HepG2 (cell line): ENCODE results near the gene UTS2R. TPM values are rescaled to one million over a fixed set of nuclear protein-coding genes. Genes with fewer than 3 reads are reported as not detected.

Experiments
- ATAC-seq: fragments of 200-7000 bp; cut with Tn5 transposase; 3 replicates; pipeline ENCODE4 v1.9.1; 2020; ENCODE audit warnings: mild to moderate bottlenecking, moderate library complexity
- BruUV-seq: library from RNA; stranded (reverse); fragments of 400-500 nt; replicated peaks from 2 replicates; lab custom pipeline; 2021; lab: Mats Ljungman, UMichigan
- CTCF ChIA-PET: fragments of 300-600 bp; formaldehyde crosslinking; extraction: SDS; loops from one replicate; lab custom pipeline; 2021; ENCODE audit warnings: low total read pairs, inconsistent platforms, low intra/inter-chr PET ratio; lab: Yijun Ruan, JAX
- POLR2A ChIA-PET: fragments of 350-600 bp; sonication (Branson Sonifier 250); formaldehyde crosslinking; loops from one replicate; lab custom pipeline; 2020; ENCODE audit warnings: antibody characterized with exemption, inconsistent platforms; lab: Yijun Ruan, JAX
- DNase-seq: peaks from one replicate; pipeline ENCODE4 v3.0.0-alpha.2; 2015; ENCODE audit warnings: low spot score
- FAIRE-seq: peaks from 3 replicates; lab custom pipeline; 2011; peaks lifted over from hg19 to GRCh38; lab: Jason Lieb, UNC
- H2AFZ ChIP-seq: one replicate; pipeline ENCODE4 v1.6.1; 2011; ENCODE audit warnings: low read length, inconsistent platforms
- H3K27ac ChIP-seq: fragments of 300-600 bp; 3 replicates; pipeline ENCODE4 v1.8.0; 2011; ENCODE audit warnings: mixed run types, mild to moderate bottlenecking, mixed read lengths, low read length, inconsistent platforms; ENCODE audit not compliant: insufficient read depth; ENCODE audit errors: extremely low read length
- H3K27me3 ChIP-seq, 2 experiments: fragments of 200-600 bp in 1 of 2; 2 replicates in 1 of 2; 3 replicates in 1 of 2; pipeline versions ENCODE4 v1.6.0 to v1.8.0; 2011; ENCODE audit warnings: low read length in 2 of 2, mild to moderate bottlenecking in 2 of 2, moderate library complexity in 2 of 2, inconsistent platforms in 1 of 2; ENCODE audit not compliant: insufficient read depth in 2 of 2, control insufficient read depth in 1 of 2
- H3K36me3 ChIP-seq, 2 experiments: fragments of 200-600 bp in 1 of 2; replicated peaks in 1 of 2; 2 replicates in 1 of 2; 3 replicates in 1 of 2; pipeline versions ENCODE4 v1.5.1 to v1.8.0; 2011; ENCODE audit warnings: low read length in 2 of 2, inconsistent platforms in 1 of 2; ENCODE audit not compliant: insufficient read depth in 2 of 2, control insufficient read depth in 1 of 2
- H3K4me1 ChIP-seq: 2 replicates; pipeline ENCODE4 v1.5.1; 2012; ENCODE audit warnings: low read length, inconsistent platforms; ENCODE audit not compliant: insufficient read depth
- H3K4me2 ChIP-seq: 2 replicates; pipeline ENCODE4 v1.6.0; 2011; ENCODE audit warnings: low read depth, low read length, inconsistent platforms
- H3K4me3 ChIP-seq, 3 experiments: fragments of 200-600 bp in 1 of 3; sonication (generic), shearing (Covaris generic) in 1 of 3; replicated peaks in 1 of 3; 2 replicates each; pipeline ENCODE4 v1.5.1; 2011 to 2016; ENCODE audit warnings: low read length in 3 of 3, inconsistent platforms in 2 of 3, low read depth in 2 of 3, mild to moderate bottlenecking in 2 of 3, control low read depth in 1 of 3, mixed read lengths in 1 of 3; ENCODE audit not compliant: insufficient read depth in 1 of 3
- H3K79me2 ChIP-seq: one replicate; pipeline ENCODE4 v1.6.1; 2011; ENCODE audit warnings: low read length, inconsistent platforms; ENCODE audit not compliant: insufficient read depth
- H3K9ac ChIP-seq: 2 replicates; pipeline ENCODE4 v1.6.0; 2011; ENCODE audit warnings: mild to moderate bottlenecking, low read depth, low read length, inconsistent platforms; ENCODE audit not compliant: insufficient read depth
- H3K9me3 ChIP-seq: 2 replicates; pipeline ENCODE4 v1.5.1; 2012; ENCODE audit warnings: mild to moderate bottlenecking, low read length
- H4K20me1 ChIP-seq: 2 replicates; pipeline ENCODE4 v1.6.0; 2011; ENCODE audit warnings: inconsistent platforms, mild to moderate bottlenecking, low read length, moderate library complexity; ENCODE audit not compliant: insufficient read depth
- ARNT2 ChIP-seq: sonication (generic); formaldehyde crosslinking; IDR thresholded peaks from 2 replicates; pipeline ENCODE4 v1.8.0; 2022; ENCODE audit warnings: mild to moderate bottlenecking, low read depth, missing genetic modification reagents, moderate library complexity
- HMGA1 ChIP-seq: sonication (generic); formaldehyde crosslinking; conservative IDR thresholded peaks from 2 replicates; pipeline ENCODE4 v1.4.0; 2020; ENCODE audit warnings: missing genetic modification reagents
- MIER2 ChIP-seq: IDR thresholded peaks from 2 replicates; pipeline ENCODE4 v1.6.1; 2016; ENCODE audit warnings: missing biosample characterization, missing genetic modification reagents
- POLR2A ChIP-seq, 2 experiments: IDR thresholded peaks; 2 replicates each; pipeline ENCODE4 v1.6.1; 2011; ENCODE audit warnings: low read depth in 2 of 2, low read length in 2 of 2, mild to moderate bottlenecking in 1 of 2, moderate library complexity in 1 of 2; ENCODE audit not compliant: insufficient read depth in 1 of 2
- POLR2AphosphoS5 ChIP-seq: IDR thresholded peaks from 2 replicates; pipeline ENCODE4 v1.6.1; 2012; ENCODE audit warnings: low read depth, low read length
- RCOR2 ChIP-seq: IDR thresholded peaks from 2 replicates; pipeline ENCODE4 v1.6.1; 2016; ENCODE audit warnings: missing biosample characterization, missing genetic modification reagents
- REXO4 ChIP-seq: sonication (generic); formaldehyde crosslinking; IDR thresholded peaks from 2 replicates; pipeline ENCODE4 v1.8.0; 2022; ENCODE audit warnings: missing genetic modification reagents, mild to moderate bottlenecking, borderline replicate concordance
- ZNF7 ChIP-seq: IDR thresholded peaks from 2 replicates; pipeline ENCODE4 v1.6.1; 2016; ENCODE audit warnings: missing biosample characterization, missing genetic modification reagents
- WGBS: methylation state at CpG from one replicate; pipeline ENCODE4 v1.1.6; 2017; ENCODE audit warnings: low lambda C conversion rate; 5-methylcytosine and 5-hydroxymethylcytosine counted together
- in situ Hi-C: cut with HindIII; loops from 2 replicates; pipeline ENCODE4 v1.10.0; 2017; ENCODE audit warnings: low pct_unique_long_range_greater_than_20kb; ENCODE audit not compliant: extremely low pct_ligation_motif_present
- intact Hi-C: fragments of 100-400 bp; cut with micrococcal nuclease; formaldehyde crosslinking; loops from one replicate; pipeline ENCODE4 v1.10.0; 2022; ENCODE audit not compliant: unreplicated experiment
- polyA plus RNA-seq, 8 experiments: library from polyadenylated mRNA; depleted of rRNA in 3 of 8; stranded (reverse) in 7 of 8; unstranded in 1 of 8; fragments of >200 nt; fragmentation: Illumina TruSeq in 4 of 8; extraction: Trizol in 4 of 8; gene quantifications; 2 replicates each; pipeline versions ENCODE4 v1.2.1 to v1.2.3, GENCODE V29; 2011 to 2016; ENCODE audit warnings: low read depth in 4 of 8, missing spikeins in 1 of 8, mixed read lengths in 1 of 8; ENCODE audit not compliant: insufficient read depth in 1 of 8
- total RNA-seq, 5 experiments: library from RNA; depleted of rRNA; stranded (reverse); fragments of >200 nt; fragmentation: Illumina TruSeq; extraction: Trizol; gene quantifications; 2 replicates each; pipeline ENCODE4 v1.2.3, GENCODE V29; 2016; ENCODE audit warnings: low read depth in 1 of 5

Gene UTS2R
- total and polyA plus RNA-seq, 2 of the 13 experiments (the other 11 are each of a cell fraction or from before 2014, with no cell fraction given) = 0.13 to 0.15 TPM

DNA sequence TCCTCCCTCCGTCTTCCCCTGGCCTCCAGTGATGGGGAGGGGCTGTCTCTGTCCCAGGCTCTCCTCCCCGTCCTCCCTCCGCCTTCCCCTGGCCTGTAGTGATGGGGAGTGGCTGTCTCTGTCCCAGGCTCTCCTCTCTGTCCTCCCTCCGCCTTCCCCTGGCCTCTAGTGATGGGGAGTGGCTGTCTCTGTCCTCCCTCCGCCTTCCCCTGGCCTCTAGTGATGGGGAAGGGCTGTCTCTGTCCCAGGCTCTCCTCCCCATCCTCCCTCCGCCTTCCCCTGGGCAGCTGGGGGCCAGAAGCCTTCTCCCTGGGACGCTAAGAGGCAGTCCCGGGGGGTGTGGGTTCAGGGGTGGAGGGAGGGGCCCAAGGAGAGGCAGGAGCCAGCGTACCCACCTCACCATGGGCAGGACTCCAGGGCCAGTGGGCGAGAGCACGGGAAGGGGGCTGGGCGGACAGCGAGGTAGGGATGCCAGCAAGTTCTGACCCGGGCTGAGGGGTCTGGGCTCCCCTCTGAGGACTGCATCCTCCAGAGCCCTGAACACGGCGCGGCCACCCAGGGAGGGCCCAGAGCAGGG is 14.8 kb downstream of the UTS2R start:
- 48% methylated on average over 14 of the region's 17 CpGs for WGBS
- CTCF ChIA-PET = no interaction called here
- no peak overlapping the region for H3K27ac ChIP-seq
- no peak for TF ChIP-seq RCOR2 (CRISPR knock-in tag)
- no peak for TF ChIP-seq ARNT2 (CRISPR knock-in tag)
- no peak for TF ChIP-seq POLR2A (IDR thresholded peaks at IDR 0.05; ENCODE audit: insufficient read depth in 1 of 2, low read depth in 2 of 2, low read length in 2 of 2)
- TF ChIP-seq HMGA1 (CRISPR knock-in tag) = no peak
- TF ChIP-seq POLR2AphosphoS5 = no peak
- no peak for TF ChIP-seq MIER2 (CRISPR knock-in tag)
- no peak for TF ChIP-seq REXO4 (CRISPR knock-in tag)
- no peak for TF ChIP-seq ZNF7
- TF ChIP-seq, all 625 proteins: peak for 0
- Histone ChIP-seq H3K36me3 (no peaks in the 10 kb centered on the region), H3K9me3 (no peaks in the 10 kb centered on the region), H3K79me2 (no peaks in the 10 kb centered on the region), H3K4me3 (no peak overlapping the region), H2AFZ (no peak overlapping the region), H4K20me1 (no peaks in the 10 kb centered on the region), H3K9ac (no peak overlapping the region), H3K27me3 (peaks cover 8 to 31% of the 10 kb centered on the region in 2 experiments; a peak in 3 of 5 replicates), H3K4me2 (no peak overlapping the region), H3K4me1 (peaks cover 38% of the 10 kb centered on the region)
- intact Hi-C loops = loop anchor here (5.0 kb wide), 1 partner anchor 34 kb away; no protein-coding TSS in a partner anchor
- DNase-seq (no peak), ATAC-seq (no peak), FAIRE-seq (no peak)
- BruUV-seq = no TSS peak
- POLR2A ChIA-PET = no interaction called here
- in situ Hi-C loops = loop anchor here (5.0 kb wide), 1 partner anchor 34 kb away; no protein-coding TSS in a partner anchor
